ENCODE measurements around the gene PDP2.

The PDP2 gene

GRCh38 chr16:66904846-66905632 is 24.7 kb downstream of the PDP2 start:
- Histone ChIP-seq H3K36me3 (ENCODE audit: insufficient read depth, low read length) (no peaks in the 10 kb centered on the region), H3K27ac (ENCODE audit: low read length) (no peak overlapping the region), H3K4me3 (ENCODE audit: low read depth in 1 of 2, low read length in 2 of 2) (no peak overlapping the region), H2AFZ (ENCODE audit: low read depth, low read length) (no peak overlapping the region), H3K4me1 (ENCODE audit: insufficient read depth, low read length) (no peaks in the 10 kb centered on the region), H3K27me3 (ENCODE audit: insufficient read depth, low read length, poor library complexity) (no peaks in the 10 kb centered on the region), H3K9me3 (ENCODE audit: insufficient read depth, low read length, severe bottlenecking) (no peaks in the 10 kb centered on the region), H4K20me1 (ENCODE audit: insufficient read depth, low read length) (no peaks in the 10 kb centered on the region), H3K79me2 (ENCODE audit: insufficient read depth, low read length) (no peaks in the 10 kb centered on the region), H3K9ac (ENCODE audit: low read depth, low read length) (no peak overlapping the region), H3K4me2 (ENCODE audit: insufficient read depth, low read length) (no peak overlapping the region)
- ATAC-seq (ENCODE audit: insufficient read depth, low read depth): no peak
- DNase-seq: no peak
- TF ChIP-seq CTCF (IDR thresholded peaks at IDR 0.05; ENCODE audit: borderline replicate concordance, extremely low read depth, low read length, poor library complexity, severe bottlenecking) (no peak), EZH2 (IDR thresholded peaks at IDR 0.05; ENCODE audit: borderline replicate concordance, low read depth, low read length, severe bottlenecking) (no peak)

- H3K79me2 ChIP-seq (ENCODE audit: insufficient read depth, low read length): no peaks in the 10 kb centered on the region
- ATAC-seq (ENCODE audit: insufficient read depth, low read depth): peak; percentile 66; the same call in 2 of the 3 replicates
Measured at GRCh38 chr16:66905633-66906539, 25.6 kb downstream of the PDP2 start.

GRCh38 chr16:66906916-66907836 is 26.9 kb downstream of the PDP2 start:
- H3K27me3 ChIP-seq (ENCODE audit: insufficient read depth, low read length, poor library complexity): no peaks in the 10 kb centered on the region
- no peaks in the 10 kb centered on the region for H3K36me3 ChIP-seq (ENCODE audit: insufficient read depth, low read length)
- no peak for DNase-seq
- no peak overlapping the region for H3K27ac ChIP-seq (ENCODE audit: low read length)
- H3K9ac ChIP-seq (ENCODE audit: low read depth, low read length): no peak overlapping the region
- H2AFZ ChIP-seq (ENCODE audit: low read depth, low read length): no peak overlapping the region
- no peaks in the 10 kb centered on the region for H3K9me3 ChIP-seq (ENCODE audit: insufficient read depth, low read length, severe bottlenecking)
- H3K4me3 ChIP-seq (ENCODE audit: low read depth in 1 of 2, low read length in 2 of 2): no peak overlapping the region
- H4K20me1 ChIP-seq (ENCODE audit: insufficient read depth, low read length): no peaks in the 10 kb centered on the region
- no peak for ATAC-seq (ENCODE audit: insufficient read depth, low read depth)
- H3K79me2 ChIP-seq (ENCODE audit: insufficient read depth, low read length): no peaks in the 10 kb centered on the region
- H3K4me1 ChIP-seq (ENCODE audit: insufficient read depth, low read length): no peaks in the 10 kb centered on the region
- no peak overlapping the region for H3K4me2 ChIP-seq (ENCODE audit: insufficient read depth, low read length)
- TF ChIP-seq CTCF (IDR thresholded peaks at IDR 0.05; ENCODE audit: borderline replicate concordance, extremely low read depth, low read length, poor library complexity, severe bottlenecking): no peak
- TF ChIP-seq EZH2 (IDR thresholded peaks at IDR 0.05; ENCODE audit: borderline replicate concordance, low read depth, low read length, severe bottlenecking): no peak

More at GRCh38 chr16:66905633-66906539, 25.6 kb downstream of the PDP2 start:
- no peak overlapping the region for H2AFZ ChIP-seq (ENCODE audit: low read depth, low read length)
- H4K20me1 ChIP-seq (ENCODE audit: insufficient read depth, low read length): no peaks in the 10 kb centered on the region
- H3K27ac ChIP-seq (ENCODE audit: low read length): no peak overlapping the region
- no peaks in the 10 kb centered on the region for H3K27me3 ChIP-seq (ENCODE audit: insufficient read depth, low read length, poor library complexity)
- H3K36me3 ChIP-seq (ENCODE audit: insufficient read depth, low read length): no peaks in the 10 kb centered on the region
- no peak overlapping the region for H3K9ac ChIP-seq (ENCODE audit: low read depth, low read length)
- H3K4me3 ChIP-seq (ENCODE audit: low read depth in 1 of 2, low read length in 2 of 2): no peak overlapping the region
- no peaks in the 10 kb centered on the region for H3K9me3 ChIP-seq (ENCODE audit: insufficient read depth, low read length, severe bottlenecking)
- TF ChIP-seq EZH2 (IDR thresholded peaks at IDR 0.05; ENCODE audit: borderline replicate concordance, low read depth, low read length, severe bottlenecking): no peak
- TF ChIP-seq CTCF (IDR thresholded peaks at IDR 0.05; ENCODE audit: borderline replicate concordance, extremely low read depth, low read length, poor library complexity, severe bottlenecking): no peak
- DNase-seq: peak; percentile 64
- H3K4me2 ChIP-seq (ENCODE audit: insufficient read depth, low read length): no peak overlapping the region
- H3K4me1 ChIP-seq (ENCODE audit: insufficient read depth, low read length): no peaks in the 10 kb centered on the region
